Activated CD8-positive, alpha-beta memory T cell treated with anti-CD3 and anti-CD28 coated beads, Interleukin-2, amount 50 U/mL, for 24 hours (primary cell): ENCODE results near the gene SLC41A1.

Source experiments
- DNase-seq: peaks from one replicate; pipeline ENCODE4 v3.0.0-alpha.2; 2020; ENCODE audit errors: extremely low read depth

The SLC41A1 gene

DNA sequence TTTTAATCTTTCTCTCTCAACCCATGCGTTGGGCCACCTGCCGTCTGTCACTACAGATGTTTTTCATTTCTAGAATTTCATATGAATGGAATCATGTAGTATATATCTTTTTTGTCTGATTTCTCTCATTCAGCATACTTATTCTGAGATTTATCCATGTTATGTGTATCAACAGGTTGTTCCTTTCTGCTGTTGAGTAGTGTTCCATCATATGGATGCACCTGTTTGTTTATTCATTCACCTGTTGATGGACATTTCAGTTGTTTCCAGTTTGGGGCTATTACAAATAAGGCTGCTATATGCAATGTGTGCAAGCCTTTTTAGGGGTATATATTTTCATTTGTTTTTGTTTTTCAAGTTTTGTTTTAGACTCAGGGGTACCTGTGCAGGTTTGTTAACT, 9.4 kb upstream of the SLC41A1 start:
- DNase-seq, result no peak

DNA sequence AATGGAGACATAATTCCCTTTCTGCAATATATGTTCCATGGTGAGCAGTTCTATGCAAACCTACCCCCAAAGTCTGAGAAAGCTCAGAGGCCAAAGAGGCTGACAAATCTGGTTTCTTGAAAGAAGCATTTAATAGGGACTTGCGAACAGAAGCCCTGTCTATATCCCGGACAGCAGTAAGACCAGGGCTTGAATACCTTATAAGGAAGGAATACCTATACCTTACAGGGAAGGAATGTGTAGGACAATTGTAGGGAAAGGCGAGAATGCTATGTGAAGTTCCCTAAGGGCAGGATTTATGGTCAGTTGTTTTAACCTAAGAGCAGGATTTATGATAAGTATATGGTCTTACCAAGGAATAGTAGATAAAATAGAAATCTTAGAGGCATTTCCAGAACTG, 5.0 kb upstream of the SLC41A1 start:
- no peak for DNase-seq

DNA sequence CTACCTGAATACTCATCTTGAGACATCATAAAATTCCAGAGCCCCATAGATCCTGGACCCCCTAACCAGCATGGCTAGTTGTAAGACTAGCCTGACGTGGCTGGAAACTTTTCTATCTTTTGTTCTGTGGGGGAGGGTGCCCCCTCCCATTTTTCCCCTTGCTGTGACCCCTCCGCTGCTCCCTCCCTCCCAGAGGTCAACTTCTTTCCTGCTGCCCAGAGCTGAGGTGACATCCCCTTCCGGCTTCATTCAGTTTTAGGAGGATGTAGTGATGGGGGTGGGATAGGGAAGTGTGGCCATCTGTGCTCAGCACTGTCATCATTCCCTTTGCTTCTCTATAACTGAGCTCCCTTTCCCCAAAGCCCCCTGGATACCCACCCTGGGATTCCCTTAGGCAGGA, 4.4 kb upstream of the SLC41A1 start:
- DNase-seq, result no peak

DNA sequence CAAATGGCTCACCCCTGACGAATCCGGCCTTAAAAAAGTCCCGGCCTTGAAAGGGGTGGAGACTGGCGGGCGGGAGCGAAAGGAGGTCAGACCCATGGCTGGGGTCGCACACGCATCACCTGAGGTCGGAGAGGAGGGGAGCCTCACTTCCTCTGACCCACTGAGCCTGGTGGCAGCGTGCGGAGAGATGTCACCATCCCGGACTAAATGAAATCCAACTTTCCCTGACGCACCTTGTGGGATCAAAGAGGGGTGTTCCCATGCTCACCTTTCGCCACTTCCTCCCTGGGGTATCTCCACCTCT, 709 bp upstream of the SLC41A1 start:
- DNase-seq, result no peak

DNA sequence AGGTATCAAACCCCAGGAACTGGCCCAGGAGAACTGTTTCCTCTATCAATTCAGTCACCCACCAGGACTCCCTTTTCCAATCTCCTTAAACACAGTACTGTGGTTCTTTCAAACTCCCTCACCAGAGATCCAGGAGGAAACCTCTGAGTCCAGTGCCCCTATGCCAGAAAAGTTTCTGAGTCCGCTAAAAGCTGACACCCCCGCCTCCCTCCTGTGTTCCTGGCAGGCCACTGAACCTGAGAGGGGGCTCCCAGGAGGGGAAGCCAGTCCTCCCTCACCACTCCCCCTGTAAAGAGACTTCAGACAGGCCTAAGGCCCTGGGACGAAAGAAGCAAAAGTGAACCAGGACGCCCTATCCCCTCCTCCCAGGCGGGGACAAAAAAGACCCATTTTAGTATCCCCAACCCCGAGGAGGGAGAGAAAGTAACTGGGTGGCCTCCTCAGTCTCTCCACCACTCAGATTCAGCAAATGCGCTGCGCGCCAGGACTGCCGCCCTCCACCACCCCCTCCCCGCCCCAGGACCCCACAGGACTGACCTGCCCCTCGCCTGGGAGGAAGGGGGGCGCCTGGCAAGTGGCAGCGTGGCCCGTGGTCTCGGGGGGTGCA, 624 bp downstream of the SLC41A1 start:
- DNase-seq, result no peak

DNA sequence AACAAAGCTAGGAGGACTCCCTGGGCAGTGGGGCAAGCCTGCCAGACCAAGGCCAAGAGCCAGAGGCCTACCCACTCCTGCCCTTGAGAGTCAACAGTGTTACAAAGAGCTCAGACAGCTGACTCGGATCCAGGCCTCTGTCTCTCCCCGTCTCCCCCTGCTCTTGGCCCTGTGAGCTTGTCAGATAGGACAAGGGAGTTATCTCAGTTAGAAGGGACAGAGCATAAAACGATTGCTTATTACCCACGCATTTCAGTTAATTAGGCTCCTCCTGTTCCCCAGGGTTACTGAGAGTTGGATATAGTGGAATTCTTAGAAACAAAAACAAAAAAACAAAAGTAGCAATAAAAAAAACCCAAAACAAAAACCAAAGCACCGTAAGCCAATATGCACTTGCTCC, 1.3 kb downstream of the SLC41A1 start:
- no peak for DNase-seq

DNA sequence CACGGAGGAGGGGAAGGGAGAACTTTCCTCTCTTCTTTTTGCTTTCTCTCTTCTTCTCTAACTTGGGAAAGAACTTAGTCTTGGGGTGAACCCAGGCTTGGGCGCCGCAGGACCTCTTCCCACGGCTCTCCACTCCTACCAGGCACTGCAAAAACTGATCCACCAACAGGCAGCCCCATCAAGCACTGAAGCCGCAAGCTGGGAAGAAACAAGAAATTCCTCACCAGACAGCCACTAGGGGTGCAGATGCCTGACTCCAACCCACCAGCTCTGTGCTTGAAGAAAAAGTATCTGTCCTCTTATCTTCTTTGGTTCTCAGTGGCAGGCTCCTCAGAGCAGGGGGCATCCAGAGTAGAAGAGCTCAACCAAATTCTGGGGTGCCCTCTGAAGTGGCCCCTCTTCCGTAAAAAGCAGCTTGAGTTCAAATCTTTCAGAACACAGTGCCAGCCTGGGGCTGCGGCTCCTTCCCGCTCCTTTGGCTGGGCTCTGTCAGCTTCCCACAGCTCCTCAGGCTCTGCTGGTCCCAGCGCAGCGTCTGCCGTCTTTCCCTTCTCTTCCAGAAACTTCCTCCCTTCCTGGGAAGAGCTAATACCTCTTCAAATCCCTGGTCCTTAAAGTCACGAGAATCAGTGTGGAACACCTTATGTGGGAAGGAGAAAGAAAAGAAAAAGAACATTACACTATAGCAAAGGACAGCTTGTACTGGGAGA, 2.4 kb downstream of the SLC41A1 start:
- no peak for DNase-seq

DNA sequence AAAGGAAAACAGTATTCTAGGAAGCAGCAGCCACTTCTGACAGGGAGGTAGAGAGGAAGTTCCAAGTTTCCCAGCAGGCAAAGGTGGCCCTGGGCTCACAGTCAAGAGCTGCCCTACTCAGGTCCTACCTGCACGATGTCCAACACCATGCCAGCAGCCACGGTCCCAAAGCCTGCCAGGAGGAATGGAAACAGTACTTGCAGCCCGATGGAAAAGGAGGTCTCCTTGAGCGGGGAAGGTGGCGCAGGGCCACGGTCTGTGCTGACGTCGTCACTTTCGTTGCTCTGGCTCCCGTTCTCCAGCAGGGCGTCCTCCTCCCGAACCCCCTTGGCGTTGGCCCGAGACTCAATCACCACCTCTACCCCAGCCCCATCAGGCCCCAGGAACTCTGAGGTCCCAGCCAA, 3.1 kb downstream of the SLC41A1 start:
- DNase-seq, result no peak

DNA sequence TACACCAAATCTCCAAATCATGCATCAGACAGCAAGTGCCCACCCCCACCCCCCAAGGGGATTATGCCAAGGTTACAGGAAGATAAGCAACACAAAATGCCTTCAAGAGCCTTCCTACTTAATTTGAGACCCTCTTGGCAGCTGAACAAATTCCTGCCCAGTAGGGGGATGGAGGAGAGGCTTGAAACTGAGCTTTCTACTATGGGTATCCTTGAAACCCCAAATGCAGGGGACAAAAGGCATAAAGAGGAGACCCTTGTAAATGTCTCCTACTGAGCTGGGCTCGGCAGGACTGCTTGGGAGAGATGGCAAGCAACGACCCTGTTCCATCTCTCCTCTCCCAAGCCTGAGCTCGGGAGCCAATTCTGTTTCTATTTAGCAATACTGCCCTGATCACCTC, 3.5 kb downstream of the SLC41A1 start:
- DNase-seq, result no peak

DNA sequence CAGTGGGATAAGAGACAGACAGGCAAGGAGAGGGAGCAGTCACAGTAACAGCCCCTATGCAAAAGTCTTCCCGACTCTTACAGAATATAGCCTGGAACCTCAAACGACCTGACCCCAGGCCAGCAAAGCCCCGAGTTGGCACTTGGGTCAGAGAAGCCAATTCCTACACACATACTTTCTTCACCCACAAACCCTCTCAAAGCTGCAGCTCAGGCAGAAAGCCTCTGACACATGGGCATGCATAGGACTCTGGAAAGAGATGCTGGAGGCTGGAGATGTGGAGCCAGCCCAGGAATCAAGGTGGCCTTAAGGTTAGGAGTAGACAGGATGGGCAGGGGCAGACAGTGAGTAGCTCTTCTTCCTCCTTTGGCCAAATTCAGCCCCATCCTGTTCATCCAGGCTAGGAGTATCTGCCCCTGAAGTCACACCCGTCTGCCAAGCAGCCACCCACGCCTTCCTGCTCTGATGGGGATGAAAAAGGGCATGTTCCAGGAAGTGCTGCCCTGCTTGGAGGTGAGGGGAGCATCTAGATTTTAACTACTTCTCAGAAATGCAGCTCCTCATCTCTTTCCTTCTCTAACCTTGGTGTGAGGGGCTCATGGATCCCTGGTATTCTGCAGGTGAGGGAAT, 7.8 kb downstream of the SLC41A1 start:
- no peak for DNase-seq

DNA sequence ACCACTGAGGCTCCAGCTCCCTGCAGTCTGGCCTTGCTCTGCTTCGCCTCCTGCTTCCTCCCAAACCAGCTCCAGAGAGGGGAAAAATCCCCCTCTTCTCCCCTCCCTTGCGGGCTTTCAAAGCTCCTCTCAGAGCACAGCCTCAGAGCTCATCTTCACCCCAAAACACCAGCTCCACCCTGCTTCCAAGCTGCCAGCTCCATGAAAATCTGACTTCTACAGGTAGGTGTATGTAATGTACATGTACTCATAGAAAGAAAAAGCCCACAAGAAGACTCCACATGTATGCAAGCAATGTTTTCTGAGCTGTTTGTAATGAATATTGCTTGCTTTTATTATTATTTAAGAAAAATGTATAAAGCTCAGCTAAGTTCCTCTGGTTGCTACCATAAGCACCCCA, 8.4 kb downstream of the SLC41A1 start:
- DNase-seq, result no peak

DNA sequence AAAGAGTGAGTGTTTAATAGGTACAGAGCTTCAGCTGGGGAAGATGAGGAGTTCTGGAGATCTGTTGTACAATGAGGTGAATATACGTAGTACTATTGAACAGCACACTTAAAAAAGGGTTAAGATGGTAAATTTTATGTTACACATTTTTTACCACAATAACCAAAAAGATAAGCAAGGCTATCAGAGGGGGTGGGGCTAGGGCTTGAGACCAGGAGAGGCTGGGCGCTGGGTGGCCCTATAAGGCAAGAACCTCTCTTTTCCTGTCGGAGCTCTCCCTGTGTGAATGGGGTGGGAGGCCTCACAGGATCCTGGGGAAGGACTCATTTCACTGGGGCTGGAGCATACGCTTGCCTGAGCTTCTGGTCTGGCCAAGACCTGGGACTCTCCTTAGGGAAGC, 9.0 kb downstream of the SLC41A1 start:
- no peak for DNase-seq

DNA sequence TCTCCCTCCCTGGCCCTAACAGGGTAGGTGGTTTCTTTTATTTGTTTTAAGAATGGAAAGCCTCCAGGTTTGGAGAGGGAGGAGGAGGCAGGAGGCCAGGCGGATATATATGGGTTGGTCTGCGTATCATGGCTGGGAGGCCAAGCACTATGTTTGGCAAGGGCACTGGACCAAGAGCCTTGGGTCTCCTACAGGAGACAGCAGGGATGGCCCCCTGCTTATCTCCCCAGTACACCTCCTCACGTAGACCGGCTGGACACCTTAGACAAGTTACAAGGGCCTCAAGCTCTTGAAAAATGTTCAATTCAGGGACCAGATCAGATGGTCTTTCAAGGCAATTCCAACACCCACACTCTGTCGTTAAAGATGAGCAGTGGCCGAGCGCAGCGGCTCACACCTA, 10.9 kb downstream of the SLC41A1 start:
- DNase-seq, result no peak

DNA sequence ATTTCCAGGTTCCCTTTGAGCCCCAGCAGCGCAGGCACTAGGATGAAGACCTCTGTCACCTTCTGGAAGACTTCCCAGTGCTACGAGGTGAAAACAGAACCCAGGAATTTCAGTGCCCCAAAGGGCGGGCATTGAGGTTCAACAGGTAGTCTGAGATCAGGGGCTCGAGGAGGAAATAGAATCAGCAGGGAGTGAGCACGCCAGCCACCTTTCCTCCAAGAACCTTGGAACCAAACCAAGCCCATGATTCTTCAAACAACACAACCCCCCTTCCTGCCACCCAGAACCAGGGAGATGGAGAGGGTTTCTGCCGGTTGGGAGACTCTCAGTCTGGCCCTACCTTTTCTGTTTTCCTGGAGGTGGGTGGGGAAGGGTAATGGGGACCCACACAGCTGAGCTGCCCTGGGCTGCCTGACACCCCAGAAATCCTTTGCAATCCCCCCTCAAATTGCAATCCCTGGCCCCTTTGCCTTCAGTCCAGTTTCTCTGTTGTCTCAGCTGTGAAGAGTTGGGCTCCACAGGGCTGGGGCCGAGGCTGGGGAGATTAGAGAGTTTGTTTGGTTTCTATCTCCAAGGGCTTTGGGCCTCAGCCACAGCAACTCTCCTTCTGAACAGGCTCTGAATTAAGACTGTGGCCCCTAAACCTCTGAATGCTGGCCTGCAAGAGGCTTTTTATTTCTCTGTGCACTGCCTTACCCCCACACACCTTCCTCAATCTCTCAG, 11.9 kb downstream of the SLC41A1 start:
- no peak for DNase-seq

DNA sequence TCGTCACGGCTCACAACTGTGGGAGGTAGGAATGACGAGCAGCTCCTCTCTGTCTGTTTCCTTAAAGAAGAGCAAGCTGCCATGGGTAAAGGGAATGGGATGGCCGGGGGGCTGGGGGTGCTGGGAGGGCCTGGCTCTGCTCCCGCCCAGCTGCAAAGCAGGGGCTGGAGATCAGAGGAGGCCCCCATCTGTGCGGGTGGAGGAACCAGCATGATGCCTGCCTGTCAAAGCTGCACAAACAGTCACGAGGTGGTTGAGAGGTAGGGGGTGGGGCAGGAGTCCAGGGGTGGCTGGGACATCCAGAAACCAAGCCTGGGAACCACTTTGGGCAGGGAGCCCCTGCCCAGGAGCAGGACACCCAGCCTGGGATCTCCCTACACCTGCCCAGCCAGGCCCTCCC, 12.6 kb downstream of the SLC41A1 start:
- no peak for DNase-seq

DNA sequence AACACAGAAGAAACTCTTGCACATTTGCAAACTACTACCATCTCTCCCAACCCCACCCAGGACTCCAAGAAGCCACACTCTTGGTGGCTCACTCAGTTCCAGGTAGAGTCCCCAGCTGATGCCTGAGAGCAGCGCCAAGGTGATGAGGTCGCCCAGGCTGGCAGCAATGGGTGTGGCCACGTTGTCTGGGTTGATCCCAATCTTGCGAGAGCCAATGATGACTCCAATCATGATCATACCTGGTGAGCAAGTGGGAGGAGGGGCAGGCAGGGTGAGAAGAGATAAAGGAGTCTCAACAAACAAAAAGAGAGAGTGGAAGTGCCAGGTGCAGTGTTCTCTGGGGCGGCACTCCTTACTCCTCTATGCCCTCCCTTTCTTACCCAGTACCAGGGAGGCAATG, 14.4 kb downstream of the SLC41A1 start:
- DNase-seq, result no peak

DNA sequence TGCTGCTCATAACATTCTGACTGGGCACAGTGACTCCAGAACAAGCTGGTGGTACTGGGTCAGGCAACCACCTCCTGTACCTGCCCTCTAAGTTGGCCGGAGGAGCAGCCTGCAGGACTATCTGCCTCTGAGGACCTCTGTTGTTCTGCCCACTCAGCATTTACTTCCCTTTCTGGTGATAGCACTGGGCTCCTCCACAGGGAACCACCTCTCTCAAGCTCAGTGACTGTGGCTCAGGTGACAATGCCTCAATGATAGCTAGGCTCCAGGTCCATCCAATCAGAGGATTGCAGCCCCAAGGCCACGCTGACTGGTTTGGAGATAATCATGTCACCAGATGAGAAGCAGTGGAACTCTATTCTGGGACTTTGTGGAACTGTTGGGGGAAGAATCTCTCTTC, 15.8 kb downstream of the SLC41A1 start:
- DNase-seq, result no peak

DNA sequence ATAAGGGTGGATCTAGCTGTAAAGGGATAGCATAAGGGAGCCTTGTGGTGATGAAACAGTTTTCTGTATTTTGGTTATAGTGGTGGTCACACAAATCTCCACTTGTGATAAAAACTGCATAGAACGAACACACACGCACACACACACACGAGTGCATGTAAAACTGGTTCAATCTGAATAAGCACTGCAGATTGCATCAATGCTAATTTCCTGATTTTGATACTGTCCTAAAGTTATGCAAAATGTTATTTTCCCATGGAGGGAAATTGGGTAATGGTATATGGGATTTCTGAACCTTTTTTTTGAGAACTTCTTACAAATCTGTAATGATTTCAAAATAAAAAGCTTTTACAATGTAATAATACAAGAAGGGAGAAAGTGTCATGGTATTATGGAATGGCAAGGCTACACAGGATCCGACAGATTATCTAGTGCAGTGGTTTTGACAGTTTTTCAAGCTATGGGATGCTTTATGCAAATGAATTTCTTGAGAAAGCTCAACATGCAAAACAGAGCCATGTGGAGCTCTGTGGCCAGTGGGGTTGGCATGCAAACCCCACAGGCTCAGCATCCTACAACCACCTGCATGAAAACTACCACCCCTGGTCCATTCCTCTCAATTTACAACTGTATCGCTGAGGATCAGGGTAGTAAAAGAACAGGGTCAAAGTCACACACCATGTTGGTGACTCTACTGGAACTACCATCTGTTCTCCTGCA, 18.8 kb downstream of the SLC41A1 start:
- DNase-seq, result no peak

DNA sequence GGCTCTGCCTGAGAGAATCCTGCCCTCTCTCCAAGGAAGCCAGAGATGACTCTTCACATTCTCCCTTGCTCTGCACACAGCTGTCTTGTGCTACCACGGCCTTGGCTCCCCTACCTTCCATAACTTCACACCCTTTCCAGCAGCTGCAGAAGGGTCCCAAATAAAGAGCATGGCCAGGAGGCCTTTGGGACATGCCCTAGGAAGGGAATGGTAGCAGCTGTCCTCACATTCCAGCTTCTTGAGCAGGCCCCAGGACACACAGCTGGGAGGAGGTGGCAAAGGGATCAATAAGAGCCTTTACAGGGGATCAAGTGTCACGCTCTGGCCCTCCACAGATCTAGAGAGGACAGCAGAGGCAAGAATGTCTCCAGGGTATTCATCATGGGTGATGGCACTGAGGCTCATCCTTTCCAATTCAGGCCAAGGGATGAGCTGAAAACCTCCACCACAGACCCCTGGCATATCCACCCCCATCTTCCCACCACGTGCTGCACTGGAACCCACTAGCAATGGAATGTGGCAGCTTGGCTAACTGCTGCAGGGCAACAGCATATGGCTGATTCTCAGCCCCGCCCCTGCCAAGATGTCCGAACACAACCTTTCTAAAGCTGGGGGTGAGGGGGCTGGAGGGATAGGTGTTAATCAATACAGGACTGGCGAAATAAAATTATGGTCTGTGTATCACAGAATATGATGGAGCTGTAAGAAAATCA, 19.9 kb downstream of the SLC41A1 start:
- no peak for DNase-seq

DNA sequence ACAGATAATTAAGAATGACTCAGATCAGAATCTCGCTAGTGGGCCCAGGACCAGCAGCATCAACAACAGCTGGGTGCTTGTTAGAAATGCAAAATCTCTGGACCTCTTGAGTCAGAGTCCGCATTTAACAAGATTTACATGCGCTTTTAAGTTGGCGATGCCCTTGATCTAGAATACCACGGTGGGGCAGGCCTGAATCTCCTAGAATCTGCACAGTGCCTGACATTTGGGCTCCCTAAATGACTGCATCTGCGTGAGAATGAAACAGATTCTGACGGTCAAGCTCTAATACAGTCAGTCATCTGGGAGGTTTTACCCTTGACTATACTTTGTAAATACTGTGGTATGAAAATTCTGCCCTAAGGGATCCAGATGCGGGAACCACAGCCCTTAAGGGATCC, 20.5 kb downstream of the SLC41A1 start:
- DNase-seq, result no peak

DNA sequence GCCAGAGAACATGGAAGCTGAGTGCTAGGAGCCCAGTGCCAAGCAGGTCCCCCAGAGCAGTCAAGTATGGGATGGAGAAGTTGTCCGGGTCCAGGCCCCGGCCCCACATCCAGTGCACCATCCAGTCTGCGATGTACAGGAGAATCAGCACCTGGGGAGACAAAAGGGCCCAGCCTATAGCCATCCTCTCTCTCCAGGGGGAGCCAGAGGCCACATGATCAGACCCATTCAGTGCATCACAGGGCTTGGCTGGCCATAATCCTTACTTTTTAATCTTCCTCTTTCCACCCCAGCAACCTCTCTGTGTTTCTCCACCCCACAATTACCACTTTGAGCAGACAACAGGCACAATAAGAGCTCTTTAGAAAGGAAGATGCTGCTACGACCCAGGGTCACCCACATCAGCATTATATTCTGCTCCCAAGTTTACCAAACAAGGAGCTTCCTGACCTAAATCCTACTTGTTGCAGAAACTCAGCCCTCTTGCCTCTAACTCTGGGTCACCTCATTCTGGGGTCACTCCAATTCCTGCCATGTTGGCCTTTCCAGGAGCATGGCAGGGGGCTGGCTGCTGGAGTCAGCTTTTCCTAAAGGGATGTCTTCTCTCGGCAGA, 21.3 kb downstream of the SLC41A1 start:
- DNase-seq, result no peak
